ENCODE results near the gene LMO2.
A peak's percentile ranks its signal among the peaks of the same experiment; 100 is the strongest.

The LMO2 gene

DNA sequence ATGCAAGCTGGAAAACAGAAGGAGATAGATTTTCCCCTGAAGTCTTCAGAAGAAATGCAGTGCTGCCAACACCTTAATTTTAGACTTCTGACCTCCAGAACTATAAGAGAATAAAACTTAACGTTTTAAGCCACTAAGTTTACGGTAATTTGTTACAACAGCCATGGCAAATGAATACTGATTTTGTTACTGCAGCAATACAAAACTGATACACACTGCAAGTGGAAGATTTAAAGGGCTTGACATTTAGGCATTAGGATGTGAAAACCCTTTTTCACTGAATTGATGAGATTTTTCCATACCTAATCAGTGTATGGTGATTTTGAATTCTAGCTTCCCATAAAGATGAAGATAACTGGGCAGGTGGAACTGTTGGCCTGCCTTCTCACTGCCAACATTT lies 22.1 kb upstream of the LMO2 start:
- no peak for DNase-seq

DNA sequence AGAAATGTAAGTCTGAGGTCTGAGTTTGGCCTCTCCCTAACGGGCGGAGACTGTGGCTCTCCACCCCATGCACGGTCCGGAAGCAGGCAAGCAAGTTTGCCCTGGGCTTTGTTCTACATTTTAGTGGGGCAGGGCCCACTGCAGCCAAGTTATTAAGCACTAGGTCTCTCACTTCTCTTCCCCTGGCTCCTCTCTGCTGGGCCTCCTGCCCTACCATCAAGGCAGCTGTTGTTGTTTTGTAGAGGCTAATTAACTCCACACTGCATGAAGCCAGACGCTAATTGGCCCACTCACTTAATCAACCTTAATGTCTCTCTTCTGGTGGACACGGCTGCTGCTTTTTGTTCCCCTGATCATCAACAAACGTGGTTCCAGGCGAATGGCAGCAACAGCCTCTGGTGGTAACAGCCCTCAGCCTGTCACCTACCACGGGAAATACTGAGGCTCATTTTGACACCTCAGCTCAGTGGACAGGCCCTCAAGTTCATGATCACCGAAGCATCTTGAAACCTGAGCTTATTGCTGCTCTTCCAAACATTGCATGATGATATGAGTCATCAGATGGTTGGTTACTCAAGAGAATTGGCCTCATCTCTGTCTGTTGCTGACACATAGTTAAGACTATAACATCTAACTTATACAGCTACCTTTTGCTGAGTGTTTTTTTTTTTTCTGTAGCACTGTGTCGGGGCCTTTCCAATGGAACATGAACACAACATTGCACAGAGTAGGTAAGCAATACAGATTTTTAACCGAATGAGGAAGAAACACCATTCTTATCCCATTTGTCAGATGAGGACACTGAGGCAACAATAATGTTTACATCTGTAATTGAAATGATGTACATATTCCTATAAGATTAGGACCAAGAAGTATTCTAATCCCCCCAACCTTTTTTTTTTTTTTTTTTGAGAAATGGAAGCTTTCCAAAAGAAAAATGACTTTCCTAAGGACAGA lies 20.8 kb upstream of the LMO2 start:
- no peak for DNase-seq

DNA sequence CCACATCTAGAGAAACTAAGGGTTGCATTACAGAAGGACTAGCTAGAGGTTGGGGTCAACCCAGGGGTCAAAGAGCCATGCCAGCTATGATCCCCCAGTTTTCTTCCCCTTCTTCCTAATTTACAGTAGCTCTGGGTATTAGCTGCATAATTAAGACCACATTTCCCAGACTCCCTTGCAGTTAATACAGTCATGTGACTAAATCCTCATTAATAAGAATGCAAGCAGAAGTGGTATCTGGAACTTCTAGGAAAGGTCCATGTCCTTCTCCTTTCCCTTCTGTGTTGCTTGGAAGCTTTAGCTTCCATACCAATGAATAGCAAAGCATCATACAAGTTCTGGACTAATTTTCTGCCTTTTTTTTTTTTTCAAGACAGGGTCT lies 19.1 kb upstream of the LMO2 start:
- DNase-seq, result no peak

DNA sequence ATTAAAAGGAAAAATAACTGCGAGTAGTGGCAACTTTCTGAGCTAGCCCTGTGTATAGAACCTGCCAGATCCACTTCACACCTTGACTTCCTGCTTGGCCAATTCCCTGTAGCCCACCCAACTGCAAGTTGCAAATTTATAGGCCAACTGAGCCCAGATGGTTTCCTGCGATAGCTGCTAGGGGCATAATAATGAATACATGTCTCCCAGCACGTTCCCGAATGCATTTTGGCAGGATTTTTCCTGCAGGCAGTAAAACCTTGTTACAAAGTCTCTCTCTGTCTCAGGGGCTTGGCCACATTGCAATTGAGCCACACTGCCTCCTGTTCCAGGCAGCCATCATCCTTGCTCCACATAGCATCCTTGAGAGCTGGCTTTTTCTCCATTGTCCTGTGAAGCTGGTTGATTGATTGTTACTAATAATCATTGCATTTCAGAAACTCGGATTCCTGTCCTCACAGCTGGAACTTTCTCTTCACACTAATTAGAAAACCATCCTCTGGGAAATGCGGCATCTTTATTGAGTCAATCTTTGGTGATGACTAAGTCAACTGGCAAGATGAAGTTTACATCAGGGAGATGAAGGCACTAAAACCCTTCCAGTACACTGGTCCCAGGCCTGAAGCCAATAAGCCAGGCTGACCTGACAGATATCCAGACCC lies 18.6 kb upstream of the LMO2 start:
- no peak for DNase-seq

DNA sequence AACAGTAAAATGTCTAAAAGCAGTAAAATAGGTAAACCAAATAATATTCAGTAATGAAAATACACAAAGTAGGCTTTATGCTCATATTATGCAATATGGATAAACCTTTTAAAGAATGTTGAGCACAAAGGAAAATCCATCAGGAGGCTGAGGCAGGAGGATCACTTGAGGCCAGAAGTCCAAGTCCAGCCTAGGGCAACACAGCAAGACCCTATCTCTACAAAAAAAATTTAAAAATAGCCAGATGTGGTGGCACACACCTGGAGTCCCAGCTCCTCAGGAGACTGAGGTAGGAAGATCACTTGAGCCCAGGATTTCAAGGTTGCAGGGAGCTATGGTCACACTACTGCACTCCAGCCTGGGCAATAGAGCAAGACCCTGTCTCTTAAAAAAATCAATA lies 17.7 kb upstream of the LMO2 start:
- DNase-seq, result no peak

DNA sequence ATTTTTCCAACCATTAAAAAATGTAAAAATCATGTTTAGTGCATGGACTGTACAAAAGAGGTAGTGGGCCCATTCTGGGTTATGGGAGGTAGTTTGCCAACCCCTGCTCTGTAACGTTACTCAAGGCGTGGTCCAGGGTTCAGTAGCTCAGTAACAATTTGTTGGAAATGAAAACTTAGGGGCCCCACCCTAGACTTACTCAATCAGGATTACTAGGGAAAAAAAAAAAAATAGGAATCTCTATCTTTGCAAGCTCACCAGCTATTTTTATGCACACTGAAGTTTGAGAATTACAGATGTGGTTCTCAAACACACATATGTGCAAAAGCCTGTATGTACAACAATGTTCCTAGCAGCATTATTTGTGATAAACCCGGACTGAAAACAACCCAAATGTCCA lies 17.3 kb upstream of the LMO2 start:
- DNase-seq, result no peak

DNA sequence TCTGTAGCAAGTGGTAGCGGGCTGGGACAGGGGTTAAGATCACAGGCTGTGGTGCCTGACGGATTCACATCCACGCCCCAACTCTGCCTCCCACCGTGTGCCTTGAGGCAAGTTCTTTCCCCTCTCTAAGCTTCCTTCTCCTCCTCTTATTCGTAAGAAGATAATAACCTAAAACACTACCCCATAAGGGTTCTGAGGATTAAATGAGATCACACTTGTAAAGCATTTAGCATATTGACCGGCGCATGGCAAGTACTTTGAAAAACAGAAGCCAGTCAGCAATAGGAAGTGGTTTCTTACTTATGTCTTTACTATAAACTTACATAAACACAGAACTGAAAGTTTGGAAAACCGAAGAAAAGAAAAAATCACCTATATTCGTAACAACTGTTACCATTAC lies 15.5 kb upstream of the LMO2 start:
- DNase-seq, result no peak

DNA sequence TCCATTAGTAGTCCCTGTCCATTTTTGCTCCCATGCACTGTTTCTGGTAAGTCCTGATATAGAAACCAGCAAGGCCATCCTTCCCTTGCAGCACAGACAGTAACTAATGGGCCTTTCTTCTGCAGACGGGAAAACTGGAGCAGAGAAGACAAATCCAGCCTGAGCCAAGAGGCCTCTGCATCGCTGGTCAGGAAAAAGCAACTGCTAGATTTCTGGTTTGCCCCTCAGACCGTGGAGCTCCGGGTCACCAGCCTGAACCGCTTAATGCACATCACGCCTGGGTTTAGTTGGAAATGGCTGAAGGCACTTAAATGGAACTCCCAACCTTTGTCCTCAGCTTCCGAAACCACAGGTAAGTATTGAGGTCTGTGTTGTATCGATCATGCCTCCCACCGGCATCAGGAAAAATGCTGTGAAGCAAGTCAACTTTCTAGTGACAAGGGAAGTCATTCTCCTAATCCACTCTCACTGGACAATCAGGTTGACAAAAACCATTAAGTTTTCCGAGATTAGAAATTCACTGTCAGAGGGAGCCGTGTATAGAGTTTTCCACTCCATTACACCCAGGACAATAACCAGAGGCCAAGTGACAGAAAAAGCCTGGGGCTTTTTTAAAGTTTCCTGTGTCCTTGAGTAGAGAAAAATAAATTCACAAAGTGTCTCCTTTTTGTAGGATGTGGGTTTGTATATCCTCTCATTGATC lies 14.8 kb upstream of the LMO2 start:
- no peak for DNase-seq

DNA sequence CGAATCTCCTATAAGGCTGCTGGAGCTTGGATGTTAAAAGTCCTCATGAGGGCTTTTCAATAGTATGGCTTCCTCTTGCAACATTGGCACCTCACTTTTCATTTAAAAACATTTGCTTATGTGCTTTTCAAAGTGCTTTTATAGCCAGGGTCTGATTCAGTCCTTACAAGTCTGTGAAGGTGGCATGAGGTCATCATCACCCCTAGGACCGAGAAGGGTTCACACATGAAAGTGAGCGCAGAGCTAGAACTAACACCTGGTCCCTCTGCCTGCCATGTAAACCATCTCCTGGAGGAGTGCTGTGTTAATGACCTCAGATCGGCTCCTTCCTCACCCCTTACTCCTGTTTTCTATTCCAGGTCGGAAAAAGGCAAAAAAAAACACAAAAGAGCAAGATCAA lies 12.2 kb upstream of the LMO2 start:
- DNase-seq, result no peak

DNA sequence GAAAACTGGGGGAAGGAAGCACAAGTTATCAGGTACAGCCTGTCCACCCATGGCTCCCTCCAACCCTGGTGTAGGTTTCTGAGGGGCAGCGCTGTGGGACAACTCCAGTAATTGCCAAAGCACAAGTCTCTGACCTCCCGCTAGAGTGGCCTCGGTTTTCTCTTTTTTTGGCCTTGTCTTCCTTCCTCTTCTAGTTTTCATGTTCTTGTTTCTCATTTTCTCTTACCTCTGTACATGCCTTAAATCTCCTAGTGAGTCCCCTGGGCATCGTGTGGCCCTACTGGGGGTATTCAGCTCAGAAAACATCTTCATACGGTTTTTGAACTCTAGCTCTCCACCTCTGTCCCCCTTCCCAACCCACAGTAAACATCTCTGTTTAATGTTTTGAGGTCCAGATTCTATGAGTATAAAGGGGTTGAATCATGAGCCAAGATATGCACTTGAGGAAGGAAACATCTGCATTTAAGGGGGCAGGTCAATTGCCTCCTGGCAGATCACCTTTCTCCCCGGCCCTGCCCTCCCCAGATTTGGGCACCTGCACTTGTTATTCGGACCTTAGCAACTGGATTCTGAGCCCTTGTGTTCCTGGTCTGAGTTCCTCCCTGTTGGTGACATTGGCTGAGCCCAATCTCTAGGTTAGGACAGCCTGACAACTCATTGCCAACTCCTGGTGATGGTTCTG lies 8.4 kb upstream of the LMO2 start:
- no peak for DNase-seq

DNA sequence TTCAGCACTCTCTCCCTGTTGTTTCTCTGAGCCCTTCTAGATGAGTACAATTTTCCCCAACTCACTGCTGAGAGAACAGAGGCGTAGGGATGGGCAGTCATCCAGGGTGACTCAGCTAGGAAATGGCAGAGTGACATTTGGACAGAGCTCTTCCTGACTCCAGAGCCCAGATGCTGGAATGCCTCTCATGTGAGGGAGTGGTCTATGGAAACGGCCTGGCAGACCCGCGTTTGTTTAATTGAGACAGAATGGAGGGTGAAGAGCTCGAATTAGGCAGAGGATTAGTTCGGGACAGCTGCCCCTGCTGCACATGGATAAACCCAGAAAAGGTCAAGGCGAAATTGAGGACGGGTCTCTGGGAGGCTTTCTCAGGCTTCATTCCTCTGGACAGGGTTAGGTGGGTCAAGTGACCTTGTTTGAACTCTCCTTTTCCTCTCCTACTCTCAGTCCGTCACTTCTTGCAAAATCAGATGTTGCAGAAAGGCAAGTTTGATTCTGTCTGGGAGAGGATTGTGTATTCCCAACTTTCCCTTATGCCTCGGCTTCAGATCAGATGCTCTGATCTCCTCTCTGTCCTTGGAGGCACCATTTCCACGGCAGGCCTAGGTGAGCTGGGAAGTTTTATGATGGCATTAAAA lies 7.6 kb upstream of the LMO2 start:
- DNase-seq, result no peak

DNA sequence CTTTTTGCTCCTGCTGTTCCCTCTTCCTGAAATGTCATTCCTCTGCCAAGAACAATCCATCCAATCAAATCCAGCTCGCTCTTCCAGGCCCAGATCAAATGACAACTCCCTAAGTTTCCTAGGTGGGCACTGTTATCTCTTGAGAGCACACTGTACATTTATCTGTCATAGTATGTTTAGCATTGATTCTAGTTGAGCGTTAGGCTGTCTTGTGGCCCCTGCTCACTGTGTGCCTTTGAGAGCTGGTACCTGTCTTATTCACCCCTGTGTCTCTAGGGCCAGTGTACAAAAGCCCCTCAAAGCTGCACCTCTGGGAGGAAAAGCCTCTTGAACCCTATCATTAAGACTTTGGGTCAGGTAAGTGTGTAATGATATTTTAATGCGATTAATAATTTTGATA lies 7.1 kb upstream of the LMO2 start:
- no peak for DNase-seq

DNA sequence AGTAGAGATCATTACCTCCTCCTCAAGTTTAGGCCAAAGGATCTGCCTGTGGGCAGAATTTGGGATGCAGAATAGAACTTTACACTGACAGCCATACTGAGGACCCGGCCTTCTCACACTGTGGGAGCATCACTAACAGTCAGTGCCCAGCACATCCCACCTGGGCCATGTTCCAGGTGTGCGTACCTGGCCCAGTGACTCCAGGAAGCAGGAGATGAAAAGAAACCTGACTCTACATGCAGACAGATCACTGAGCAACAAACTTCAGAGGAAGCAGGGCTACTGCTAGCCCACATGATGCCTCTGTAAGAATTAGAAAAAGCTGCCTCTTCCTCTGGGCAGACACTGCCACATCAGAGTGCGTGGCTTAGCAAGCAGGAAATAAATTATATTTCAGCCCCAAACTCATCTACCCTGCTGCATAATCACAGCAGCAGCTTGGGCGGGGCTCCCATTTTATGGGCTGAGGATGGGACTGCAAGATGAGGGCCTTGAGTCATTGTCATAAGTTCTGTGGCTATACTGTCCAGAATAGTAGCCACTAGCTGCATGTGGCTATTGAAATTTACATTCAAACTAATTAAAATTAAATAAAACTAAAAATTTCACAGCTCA lies 6.0 kb upstream of the LMO2 start:
- no peak for DNase-seq

DNA sequence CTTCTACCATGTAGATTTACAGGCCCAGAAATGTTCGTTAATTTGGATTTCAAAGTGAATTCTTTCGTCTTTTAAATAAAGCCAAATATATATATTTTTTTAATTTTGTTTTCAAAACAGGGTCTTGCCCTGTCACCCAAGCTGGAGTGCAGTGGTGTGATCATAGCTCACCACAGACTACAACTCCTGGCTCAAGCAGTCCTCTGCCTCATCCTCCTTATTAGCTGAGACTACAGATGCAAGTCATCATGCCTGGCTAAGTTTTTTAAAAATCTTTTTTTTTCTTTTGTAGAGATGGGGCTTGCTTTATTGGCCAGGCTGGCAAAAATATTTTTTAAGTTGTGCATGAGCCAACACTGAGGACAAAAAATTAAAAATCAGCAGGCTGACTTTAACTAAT lies 5.0 kb upstream of the LMO2 start:
- DNase-seq, result no peak

DNA sequence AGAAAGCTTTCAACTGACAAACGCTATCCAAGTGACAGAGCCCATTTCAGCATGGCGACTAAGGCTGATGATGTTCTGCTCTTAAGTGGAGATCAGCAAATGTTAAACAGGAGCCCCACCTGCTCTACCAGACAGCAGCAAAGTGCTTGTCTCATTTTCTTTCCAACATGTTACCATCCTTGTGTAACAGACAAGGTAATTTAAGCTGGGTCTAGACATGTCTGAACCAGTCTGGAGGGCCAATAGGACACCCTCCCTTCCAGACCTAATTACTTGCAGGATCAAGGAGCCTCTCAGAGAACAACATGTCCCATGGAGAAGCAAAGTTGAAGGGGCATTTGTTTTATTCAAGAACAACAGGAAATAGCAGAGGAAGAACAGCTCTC lies 3.9 kb upstream of the LMO2 start:
- DNase-seq, result no peak

DNA sequence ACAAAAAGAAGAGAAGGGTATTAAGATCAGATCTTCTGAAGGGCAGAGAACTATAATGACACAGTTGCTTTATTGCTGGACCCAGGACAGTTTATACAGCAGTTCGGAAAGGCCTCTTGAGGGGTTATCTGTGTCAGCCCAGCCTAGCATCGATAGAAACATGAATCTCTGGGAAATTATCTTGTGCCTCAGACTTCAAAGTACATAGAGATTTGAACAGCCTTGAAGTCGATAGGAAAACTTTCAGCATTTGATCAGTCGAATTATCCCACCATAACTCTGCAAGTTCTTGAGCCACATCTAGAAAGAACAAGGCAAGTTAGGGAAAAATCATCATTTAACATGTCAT lies 2.5 kb upstream of the LMO2 start:
- DNase-seq, result no peak

DNA sequence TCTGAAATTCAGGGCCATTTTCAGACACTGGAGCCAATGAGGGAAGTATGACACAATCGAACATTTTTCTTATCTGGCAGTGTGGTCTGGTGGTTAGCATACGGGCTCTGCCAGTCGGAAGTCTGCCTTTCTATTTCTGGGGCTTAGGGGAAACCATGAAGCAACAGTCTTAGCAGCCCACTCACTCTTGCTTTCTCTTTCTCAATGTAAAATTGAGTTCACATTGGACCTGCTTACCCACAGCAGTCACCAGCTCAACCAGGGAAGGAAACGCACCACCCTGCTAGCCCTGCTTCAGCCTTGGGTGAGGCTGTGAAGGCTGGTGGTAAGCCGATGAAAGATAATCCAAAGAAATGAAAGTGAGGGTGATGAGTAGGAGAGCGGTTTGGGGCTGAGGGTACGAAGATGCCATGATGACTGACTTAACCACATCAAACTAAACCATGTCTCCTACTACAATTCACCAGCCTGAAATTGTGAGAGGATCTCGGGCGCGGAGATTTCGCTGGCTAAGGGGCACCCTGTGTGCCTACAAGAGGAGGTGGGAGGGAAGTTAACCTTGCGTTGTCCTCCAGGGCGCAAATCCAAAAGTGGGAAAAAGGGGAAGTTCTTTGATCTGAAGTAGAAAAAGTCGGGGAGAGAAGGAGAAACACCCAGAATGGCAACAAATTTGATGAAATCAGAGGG lies 2.0 kb upstream of the LMO2 start:
- peak; percentile 91 for DNase-seq

DNA sequence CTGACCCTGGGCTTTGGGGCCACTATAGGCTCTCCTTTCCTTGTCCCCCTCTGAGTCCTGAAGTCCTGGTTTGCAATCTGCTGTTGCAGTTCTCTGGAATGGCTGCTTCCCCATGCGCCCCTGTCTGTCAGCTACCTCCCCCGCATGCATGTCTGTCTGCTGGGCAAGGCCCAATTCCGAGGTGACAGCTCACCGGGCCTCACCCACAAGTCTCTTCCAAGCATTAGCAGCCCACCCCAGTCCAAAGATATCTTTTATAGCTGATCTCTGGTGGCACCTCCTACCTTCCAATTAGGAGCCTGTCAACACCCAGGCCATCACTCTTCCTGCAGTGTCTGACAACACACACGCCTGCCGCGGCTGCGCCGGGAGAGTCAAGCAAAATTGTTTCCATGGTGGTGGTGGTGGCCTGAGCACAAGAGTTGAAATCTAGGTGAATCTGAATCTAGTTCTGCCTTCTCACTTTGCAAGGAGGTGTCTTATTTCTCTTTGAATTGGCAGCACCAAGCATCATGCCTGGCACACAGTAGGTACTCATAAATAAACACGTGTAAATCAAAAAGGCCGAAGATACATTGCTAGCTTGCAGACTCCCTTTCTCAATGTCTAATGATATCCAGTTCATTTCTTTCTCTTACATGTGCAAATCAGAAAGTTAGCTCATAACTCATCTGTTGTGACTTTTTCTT lies 1.2 kb upstream of the LMO2 start:
- DNase-seq, result no peak

DNA sequence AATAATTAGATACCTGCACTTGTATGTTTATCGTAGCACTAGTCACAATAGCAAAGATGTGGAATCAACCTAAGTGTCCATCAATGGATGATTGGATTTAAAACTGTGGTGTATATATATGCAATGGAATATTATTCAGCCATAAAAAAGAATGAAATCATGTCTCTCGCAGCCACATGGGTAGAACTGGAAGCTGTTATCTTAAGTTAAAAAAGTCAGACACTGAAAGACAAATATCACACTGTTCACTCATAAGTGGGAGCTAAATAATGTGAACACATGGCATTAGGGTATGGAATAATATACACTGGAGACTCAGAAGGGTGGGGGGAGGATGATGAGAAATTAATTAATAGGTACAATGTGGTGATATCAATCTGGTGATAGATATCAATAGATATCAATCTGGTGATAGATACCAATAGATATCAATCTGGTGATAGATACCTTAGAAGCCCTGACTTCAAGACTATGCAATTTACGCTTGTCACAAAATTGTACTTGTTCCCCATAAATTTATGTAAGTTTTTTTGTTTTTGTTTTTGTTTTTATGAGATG lies 2.0 kb downstream of the LMO2 start:
- DNase-seq, result no peak

DNA sequence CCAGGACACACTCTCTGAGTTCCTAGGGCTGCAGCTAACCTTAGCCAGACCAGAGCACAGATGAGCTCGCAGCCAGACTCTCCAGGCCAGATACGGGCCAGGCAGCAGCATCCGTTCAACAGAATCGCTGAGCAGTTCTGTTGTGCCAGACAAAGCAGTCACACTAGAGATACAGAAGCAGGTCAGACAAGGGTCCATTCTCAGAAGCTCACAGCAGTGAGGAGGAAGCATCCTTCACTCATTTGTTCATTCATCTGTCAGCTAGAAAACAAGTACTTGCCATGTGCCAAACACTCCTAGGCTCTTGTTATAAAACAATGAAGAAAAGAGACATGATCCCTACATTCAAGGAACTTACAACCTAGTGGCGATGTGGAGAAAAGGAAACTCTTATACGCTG lies 2.6 kb downstream of the LMO2 start:
- DNase-seq, result no peak

DNA sequence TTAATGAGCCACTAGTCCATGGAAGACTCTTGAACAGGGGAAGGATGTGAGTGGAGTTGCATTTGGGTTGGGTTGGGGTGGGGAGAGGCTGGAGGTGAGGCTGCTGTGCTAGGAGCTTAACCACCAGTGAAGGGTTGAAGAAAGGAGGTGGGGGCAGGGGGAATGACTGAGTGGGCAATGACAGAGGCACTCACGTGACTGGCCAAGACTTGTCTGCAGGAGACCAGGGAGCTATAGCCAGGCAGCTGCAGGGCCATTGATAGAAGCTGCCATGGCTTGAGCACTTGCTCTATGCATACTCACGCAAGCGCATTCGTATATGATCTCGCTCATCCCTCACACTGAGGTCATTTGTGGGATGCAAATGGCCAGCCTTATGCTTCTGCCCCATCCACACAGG lies 4.0 kb downstream of the LMO2 start:
- no peak for DNase-seq
